Activated naive CD4-positive, alpha-beta T cell treated with anti-CD3 and anti-CD28 coated beads, Interleukin-2, amount 50 U/mL, for 24 hours (primary cell): ENCODE results near the gene CDO1.
A peak's percentile ranks its signal among the peaks of the same experiment; 100 is the strongest.

Source experiments
- H3K27ac Mint-ChIP-seq: one replicate; pipeline ENCODE4 v1.8.0; 2021; ENCODE audit warnings: mild to moderate bottlenecking, mixed read lengths
- H3K27me3 Mint-ChIP-seq: one replicate; pipeline ENCODE4 v1.8.0; 2021; ENCODE audit warnings: mixed read lengths
- H3K36me3 Mint-ChIP-seq: one replicate; pipeline ENCODE4 v1.8.0; 2021; ENCODE audit warnings: mixed read lengths
- H3K4me1 Mint-ChIP-seq: one replicate; pipeline ENCODE4 v1.8.0; 2021; ENCODE audit warnings: mixed read lengths
- H3K4me3 Mint-ChIP-seq: one replicate; pipeline ENCODE4 v1.8.0; 2021; ENCODE audit warnings: mild to moderate bottlenecking, mixed read lengths
- H3K9me3 Mint-ChIP-seq: one replicate; pipeline ENCODE4 v1.8.0; 2021; ENCODE audit warnings: mixed read lengths

Gene CDO1

DNA sequence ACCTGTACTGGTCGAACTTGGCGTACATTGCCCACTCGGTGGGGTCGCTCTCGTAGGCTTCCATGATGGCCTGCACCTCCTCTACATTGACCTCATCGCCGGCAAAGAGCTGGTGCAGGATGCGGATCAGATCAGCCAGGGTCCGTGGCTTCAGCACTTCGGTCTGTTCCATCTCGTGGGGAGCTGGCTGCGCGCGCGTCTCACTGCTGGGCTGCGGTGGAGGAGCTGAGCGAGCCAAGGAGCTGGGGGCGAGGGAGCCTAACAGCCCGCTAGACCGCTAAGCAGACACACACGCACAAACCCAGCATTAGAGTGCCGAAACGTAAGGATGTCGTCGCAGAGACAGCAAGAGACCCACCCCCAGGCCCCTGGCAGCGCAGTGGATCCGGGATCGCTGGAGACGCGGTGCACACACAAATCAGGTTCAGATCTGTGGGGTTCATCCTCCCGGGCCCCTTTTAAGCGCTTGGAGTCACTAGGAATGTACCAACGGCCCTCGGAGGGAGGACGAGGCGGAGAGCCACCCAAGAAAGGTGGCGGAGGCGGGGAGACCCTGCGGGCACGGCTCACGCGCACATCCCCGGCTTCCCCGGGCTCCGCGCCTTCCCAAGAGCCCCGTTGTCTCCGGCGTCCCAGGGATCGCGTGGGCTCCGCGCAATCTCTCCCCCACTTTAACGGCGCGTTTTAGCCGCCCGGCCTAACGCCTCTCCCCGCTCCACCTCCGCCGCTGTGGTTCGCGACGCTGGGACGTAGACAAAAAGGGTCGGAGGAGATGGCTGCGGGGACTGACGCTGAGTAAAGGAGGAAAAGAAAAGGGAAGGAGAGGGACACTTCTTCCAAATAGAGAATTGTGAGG is at the start of gene CDO1:
Gene CDO1, minus strand, starts transcription at position 434 of the 856 bp plus-strand sequence. Its CDS starts 262 bp downstream, at position 172.
- Mint-ChIP-seq H3K27ac (no peak within 1 kb of the TSS), H3K27me3 (peaks cover 59% of the 10 kb centered on the region), H3K4me3 (peak within 1 kb of the TSS; percentile 83), H3K9me3 (no peaks in the 10 kb centered on the region), H3K4me1 (peaks cover 12% of the 10 kb centered on the region), H3K36me3 (no peaks in the 10 kb centered on the region)

DNA sequence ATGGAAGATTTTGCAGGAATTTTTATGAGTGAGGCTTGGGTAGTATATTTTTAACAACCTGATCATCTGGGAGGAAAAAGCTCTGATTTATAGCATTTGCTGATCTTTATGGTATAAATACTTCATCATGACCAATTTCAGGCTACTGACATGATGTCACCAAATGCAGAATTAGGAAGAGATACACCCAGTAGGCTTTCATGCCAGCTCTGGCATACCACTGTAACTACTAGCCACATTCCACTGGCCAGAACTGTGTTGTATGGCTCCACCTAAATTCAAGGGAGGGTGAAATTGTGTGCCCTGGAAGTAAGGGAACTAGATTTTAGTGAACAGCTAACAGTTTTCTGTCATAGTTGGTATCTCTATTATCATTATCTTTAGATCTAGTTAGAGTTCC is 42.9 kb upstream of the CDO1 start:
- Mint-ChIP-seq H3K4me3 (no peak overlapping the region), H3K27ac (no peak overlapping the region), H3K36me3 (peaks cover 6% of the 10 kb centered on the region), H3K27me3 (no peaks in the 10 kb centered on the region), H3K9me3 (no peaks in the 10 kb centered on the region), H3K4me1 (peaks cover 45% of the 10 kb centered on the region)

DNA sequence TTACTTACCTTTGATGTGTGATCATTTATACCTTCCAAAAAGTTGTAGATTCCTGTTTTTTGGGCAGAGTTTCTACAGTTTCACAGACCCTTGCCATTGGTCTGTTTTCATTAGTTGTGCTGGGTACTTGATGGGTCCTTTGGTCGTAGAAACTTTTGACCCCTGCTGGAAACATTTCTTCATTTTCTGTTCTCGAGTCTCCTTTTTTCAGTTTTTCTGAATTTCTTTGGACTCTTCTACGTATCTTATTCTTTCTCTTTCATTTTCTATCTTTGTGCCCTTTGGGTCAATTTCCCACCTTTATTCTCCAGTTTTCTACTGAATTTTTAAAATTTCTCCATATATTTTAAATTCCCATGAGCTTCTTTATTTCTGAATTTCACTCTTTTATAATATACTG is 41.9 kb upstream of the CDO1 start:
- H3K36me3 Mint-ChIP-seq: peaks cover 13% of the 10 kb centered on the region
- no peak overlapping the region for H3K4me3 Mint-ChIP-seq
- H3K27me3 Mint-ChIP-seq: no peaks in the 10 kb centered on the region
- peaks cover under 1% of the 10 kb centered on the region for H3K9me3 Mint-ChIP-seq
- H3K4me1 Mint-ChIP-seq: peaks cover 38% of the 10 kb centered on the region
- no peak overlapping the region for H3K27ac Mint-ChIP-seq

DNA sequence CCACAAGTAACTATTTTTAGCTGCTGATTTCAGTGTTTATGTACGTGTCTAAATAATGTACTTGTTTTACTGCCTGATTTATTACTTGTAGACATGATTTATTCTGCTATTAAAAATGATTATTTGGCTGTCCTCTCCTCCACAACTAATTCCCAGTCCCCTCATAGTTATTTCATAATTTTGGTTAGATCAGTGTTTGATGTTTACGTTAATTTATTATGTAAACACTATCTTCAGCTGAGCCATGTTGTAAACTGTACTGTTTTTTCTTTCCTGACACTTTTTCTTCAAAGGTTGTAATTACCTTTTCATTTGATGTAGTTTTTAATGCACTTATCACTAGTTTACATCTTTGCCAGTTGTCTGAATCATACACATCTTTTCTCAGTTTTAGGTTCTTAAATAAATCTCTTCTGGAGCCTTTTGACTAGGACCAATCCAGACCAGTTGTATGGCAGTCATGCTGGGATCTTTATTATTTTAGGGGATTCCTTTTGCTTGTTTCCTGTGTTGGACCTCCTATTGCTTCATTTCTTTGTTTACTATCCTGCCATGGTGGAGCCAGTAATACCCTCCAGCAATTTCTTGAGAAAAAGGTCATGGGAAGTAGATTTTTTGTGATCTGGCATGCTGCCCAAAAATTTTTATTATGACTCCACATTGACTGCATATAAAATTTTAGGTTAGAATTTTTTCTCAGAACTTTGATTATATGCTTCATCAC is 41.3 kb upstream of the CDO1 start:
- no peak overlapping the region for H3K4me3 Mint-ChIP-seq
- H3K36me3 Mint-ChIP-seq: peaks cover 16% of the 10 kb centered on the region
- peaks cover 40% of the 10 kb centered on the region for H3K4me1 Mint-ChIP-seq
- peaks cover 5% of the 10 kb centered on the region for H3K9me3 Mint-ChIP-seq
- no peaks in the 10 kb centered on the region for H3K27me3 Mint-ChIP-seq
- no peak overlapping the region for H3K27ac Mint-ChIP-seq

DNA sequence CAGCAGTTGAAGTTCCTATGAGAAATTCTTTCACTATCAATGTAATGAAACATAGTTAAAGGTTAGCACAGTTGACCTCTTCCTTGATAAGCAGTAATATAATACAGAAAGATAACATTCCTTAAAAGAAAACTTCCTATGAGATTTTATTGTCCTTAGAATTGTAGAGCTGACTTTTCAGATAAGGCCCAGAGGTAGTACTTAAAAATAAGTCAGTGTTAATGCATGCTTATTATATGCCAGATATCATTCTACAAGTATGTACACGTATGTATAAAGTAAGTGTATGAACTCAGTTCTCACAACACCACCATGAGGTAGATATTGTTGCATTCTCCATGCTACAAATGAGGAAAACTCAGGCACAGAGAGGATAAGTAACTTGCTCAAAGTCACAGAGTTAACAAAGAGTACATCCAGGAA is 40.6 kb upstream of the CDO1 start:
- no peak overlapping the region for H3K4me3 Mint-ChIP-seq
- H3K27ac Mint-ChIP-seq: no peak overlapping the region
- peaks cover 16% of the 10 kb centered on the region for H3K36me3 Mint-ChIP-seq
- no peaks in the 10 kb centered on the region for H3K27me3 Mint-ChIP-seq
- peaks cover 40% of the 10 kb centered on the region for H3K4me1 Mint-ChIP-seq
- H3K9me3 Mint-ChIP-seq: peaks cover 5% of the 10 kb centered on the region

DNA sequence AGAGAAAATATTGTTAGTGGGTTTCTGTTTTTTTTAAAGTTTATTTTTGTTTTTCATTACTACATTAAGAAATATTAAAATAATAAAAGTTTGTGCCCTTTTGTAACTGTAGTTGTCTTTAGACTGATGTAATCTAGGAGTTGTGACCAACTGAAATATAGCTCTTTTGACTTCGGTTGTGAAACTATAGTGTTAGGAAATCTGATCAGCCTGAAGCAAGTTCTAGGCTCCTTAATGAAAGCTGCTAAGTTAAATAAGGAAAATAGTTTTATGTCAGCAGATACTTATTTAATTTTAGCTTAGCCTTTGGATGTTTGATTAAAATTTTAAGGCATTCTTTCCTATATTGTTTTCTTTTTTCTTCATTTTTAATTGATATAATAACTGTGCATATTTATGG is 39.5 kb upstream of the CDO1 start:
- Mint-ChIP-seq H3K9me3 (peaks cover 5% of the 10 kb centered on the region), H3K4me1 (peaks cover 45% of the 10 kb centered on the region), H3K27ac (no peak overlapping the region), H3K4me3 (no peak overlapping the region), H3K27me3 (no peaks in the 10 kb centered on the region), H3K36me3 (peaks cover 15% of the 10 kb centered on the region)

DNA sequence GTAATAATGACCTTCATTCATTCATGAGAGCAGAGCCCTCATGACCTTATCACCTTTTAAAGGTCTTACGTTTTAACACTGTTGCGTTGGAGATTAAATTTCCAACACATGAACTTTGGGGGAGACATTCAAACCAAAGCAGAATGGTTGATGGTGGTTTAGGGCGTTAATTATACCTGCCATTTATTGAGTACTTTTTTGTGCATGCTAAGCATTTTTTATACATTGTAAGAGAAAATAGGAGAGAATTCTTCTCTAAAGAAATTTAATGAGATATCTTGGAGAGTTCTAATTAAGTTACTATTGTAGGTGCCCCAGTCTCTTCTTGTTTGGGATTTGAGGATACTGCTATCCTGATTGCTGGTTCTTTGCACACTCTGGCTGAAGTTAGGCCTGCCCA is 37.7 kb upstream of the CDO1 start:
- peaks cover 58% of the 10 kb centered on the region for H3K4me1 Mint-ChIP-seq
- H3K27me3 Mint-ChIP-seq: no peaks in the 10 kb centered on the region
- H3K9me3 Mint-ChIP-seq: peaks cover 5% of the 10 kb centered on the region
- H3K36me3 Mint-ChIP-seq: peaks cover 15% of the 10 kb centered on the region
- H3K27ac Mint-ChIP-seq: no peak overlapping the region
- H3K4me3 Mint-ChIP-seq: no peak overlapping the region

DNA sequence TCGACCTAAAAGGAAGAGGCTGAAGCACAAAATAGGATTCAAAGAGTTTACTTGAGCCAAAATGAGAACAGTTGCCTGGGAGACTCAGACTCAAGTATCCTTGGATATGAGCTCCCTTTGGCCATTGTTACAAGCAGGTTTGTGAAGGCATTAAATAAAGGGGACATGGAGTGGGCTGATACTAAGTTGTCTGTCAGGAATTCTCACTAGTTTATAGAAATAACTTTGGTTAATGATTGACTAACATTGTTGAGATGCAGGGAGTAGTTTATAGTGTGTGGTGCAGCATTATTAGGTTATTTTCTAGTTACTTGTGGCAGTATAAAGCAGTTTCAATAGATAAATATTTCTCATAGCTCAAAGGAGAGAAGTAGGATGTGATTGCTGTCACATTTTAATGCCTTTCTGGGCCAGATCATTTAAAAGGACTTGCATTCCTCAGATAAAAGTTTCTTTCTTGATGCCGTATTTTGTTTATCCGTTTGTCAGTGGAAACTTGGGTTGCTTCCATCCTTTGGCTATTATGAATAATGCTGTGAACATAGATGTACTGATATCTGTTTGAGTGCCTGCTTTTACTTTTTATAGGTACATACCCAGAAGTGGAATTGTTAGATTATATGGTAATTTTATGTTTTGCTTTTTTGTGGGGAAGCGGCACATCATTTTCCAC is 34.4 kb upstream of the CDO1 start:
- Mint-ChIP-seq H3K4me3 (no peak overlapping the region), H3K4me1 (peaks cover 43% of the 10 kb centered on the region), H3K27me3 (no peaks in the 10 kb centered on the region), H3K9me3 (peaks cover 5% of the 10 kb centered on the region), H3K36me3 (peaks cover 15% of the 10 kb centered on the region), H3K27ac (no peak overlapping the region)

DNA sequence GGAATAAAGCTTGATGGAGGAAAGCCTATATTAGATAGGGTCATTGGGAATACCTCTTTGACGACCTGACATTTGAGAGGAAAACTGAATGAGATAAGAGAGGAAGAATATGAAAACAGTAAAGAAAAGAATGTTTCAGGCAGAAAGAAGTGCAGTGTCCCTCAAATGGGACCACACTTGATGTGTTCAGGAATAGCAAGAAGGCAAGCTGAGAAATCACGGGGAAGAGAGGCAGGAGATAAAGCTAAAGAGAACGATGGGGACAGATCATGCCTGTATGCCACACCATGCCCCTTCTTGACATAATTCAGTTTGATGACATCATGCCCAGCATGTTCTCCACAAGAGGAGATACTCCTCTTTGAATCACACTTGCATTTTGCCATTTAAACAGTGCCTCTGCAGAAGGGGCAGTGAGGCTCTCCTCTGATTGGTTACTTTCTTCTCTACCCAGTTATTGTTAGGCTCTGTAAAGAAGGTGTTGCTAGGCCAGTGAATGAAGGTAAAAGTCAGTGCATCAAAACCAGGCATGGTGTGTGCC is 32.9 kb upstream of the CDO1 start:
- no peak overlapping the region for H3K4me3 Mint-ChIP-seq

DNA sequence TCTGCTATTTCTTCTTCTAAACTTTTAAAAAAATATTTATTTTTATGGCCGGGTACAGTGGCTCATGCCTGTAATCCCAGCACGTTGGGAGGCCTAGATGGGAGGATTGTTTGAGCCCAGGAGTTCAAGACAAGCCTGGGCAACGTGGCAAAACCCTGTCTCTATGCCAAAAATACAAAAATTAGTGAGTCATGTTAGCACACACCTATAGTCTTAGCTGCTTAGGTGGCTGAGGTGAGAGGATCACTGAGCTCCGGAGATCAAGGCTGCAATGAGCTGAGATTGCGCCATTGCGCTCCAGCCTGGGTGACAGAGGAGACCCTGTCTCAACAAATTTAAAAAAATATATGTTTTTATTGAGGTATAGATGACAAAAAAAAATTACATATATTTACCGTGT is 30.8 kb upstream of the CDO1 start:
- H3K36me3 Mint-ChIP-seq: no peaks in the 10 kb centered on the region
- H3K4me1 Mint-ChIP-seq: peaks cover 60% of the 10 kb centered on the region
- no peaks in the 10 kb centered on the region for H3K9me3 Mint-ChIP-seq
- no peak overlapping the region for H3K27ac Mint-ChIP-seq
- no peaks in the 10 kb centered on the region for H3K27me3 Mint-ChIP-seq
- no peak overlapping the region for H3K4me3 Mint-ChIP-seq

More for the DNA sequence above, 32.9 kb upstream of the CDO1 start:
- no peak overlapping the region for H3K27ac Mint-ChIP-seq
- peaks cover 11% of the 10 kb centered on the region for H3K36me3 Mint-ChIP-seq
- H3K4me1 Mint-ChIP-seq: peaks cover 45% of the 10 kb centered on the region
- no peaks in the 10 kb centered on the region for H3K27me3 Mint-ChIP-seq
- peaks cover 5% of the 10 kb centered on the region for H3K9me3 Mint-ChIP-seq

DNA sequence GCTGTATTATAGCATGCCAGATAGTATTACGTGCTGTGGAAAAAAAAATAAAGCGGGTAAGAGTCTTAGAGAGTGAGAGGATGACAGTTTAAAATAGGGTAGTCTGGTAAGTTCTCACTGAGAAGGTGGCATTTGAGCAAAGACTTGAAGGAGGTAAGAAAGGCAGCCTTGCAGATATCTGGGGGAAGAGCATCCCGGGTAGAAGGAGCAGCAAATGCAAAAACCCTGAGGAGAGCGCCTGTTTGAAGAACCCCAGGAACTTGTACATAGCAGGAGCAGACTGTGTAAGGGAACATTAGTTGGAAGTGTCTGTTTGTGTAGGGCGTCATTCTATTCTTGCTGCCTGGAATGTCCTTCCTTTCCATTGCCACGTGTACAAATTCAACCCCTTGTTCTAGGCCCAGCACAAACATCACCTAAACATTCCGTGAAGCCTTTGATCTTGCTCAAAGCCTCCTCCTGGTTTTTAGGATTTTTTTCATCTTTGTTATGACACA is 27.9 kb upstream of the CDO1 start:
- Mint-ChIP-seq H3K9me3 (no peaks in the 10 kb centered on the region), H3K27me3 (no peaks in the 10 kb centered on the region), H3K36me3 (no peaks in the 10 kb centered on the region), H3K27ac (no peak overlapping the region), H3K4me3 (peak overlapping the region; percentile 31), H3K4me1 (peaks cover 51% of the 10 kb centered on the region)

DNA sequence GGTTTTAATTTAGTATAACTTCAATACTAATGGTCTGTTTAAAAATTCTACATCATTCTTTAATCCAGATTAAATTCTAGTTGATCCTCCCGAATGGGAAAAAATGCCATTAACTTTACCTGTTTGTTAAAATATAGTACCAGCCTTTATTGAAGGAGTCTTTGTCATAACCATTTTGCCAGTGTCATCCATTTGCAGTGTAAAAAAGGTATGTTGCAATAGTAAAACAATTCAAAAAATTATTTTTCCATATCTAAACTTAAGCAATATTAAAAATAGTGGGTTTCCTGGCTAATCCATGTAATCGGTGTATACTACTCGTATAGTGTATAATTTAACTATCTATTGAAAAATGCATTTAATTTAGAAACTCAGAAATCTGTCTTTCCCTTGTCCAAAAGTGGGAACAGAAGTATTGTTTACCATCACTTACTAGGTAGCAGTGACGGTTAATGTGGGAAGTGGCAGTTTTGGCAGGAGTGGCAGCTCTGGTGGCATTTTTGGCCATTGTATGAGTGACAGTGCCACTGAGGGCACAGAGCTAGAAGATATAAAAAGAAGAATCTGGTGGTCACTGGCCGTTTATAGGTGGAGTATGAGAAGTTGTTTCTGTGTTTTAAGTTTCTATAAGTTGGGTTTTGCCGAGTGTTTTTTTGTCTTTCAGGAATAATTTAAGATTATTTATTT is 27.1 kb upstream of the CDO1 start:
- H3K4me3 Mint-ChIP-seq: peak overlapping the region; percentile 98

DNA sequence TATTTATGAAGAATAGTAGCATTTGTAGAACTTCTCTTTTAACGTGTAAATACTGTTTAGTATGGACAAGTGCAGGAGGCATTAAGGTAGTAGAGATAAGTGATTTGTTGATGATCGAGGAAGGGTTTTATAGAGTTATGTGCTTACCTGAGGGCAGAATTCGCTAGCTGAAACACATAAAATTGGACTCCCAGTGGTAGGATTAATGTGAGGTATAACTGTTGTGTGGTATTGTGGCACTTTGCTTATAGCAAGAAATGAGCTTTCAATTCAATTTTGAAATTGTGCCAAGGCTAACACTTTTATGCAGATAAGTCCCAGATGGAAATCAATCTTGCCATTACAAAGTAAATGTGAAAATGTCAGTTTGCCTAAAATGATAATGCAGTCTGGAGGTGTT is 26.5 kb upstream of the CDO1 start:
- H3K27ac Mint-ChIP-seq: peak overlapping the region; percentile 93
- H3K27me3 Mint-ChIP-seq: no peaks in the 10 kb centered on the region
- no peaks in the 10 kb centered on the region for H3K9me3 Mint-ChIP-seq
- H3K4me3 Mint-ChIP-seq: peak overlapping the region; percentile 98
- H3K4me1 Mint-ChIP-seq: peaks cover 53% of the 10 kb centered on the region
- H3K36me3 Mint-ChIP-seq: no peaks in the 10 kb centered on the region

More for the DNA sequence above, 27.1 kb upstream of the CDO1 start:
- Mint-ChIP-seq H3K9me3 (no peaks in the 10 kb centered on the region), H3K27ac (no peak overlapping the region), H3K27me3 (no peaks in the 10 kb centered on the region), H3K36me3 (no peaks in the 10 kb centered on the region), H3K4me1 (peaks cover 53% of the 10 kb centered on the region)

DNA sequence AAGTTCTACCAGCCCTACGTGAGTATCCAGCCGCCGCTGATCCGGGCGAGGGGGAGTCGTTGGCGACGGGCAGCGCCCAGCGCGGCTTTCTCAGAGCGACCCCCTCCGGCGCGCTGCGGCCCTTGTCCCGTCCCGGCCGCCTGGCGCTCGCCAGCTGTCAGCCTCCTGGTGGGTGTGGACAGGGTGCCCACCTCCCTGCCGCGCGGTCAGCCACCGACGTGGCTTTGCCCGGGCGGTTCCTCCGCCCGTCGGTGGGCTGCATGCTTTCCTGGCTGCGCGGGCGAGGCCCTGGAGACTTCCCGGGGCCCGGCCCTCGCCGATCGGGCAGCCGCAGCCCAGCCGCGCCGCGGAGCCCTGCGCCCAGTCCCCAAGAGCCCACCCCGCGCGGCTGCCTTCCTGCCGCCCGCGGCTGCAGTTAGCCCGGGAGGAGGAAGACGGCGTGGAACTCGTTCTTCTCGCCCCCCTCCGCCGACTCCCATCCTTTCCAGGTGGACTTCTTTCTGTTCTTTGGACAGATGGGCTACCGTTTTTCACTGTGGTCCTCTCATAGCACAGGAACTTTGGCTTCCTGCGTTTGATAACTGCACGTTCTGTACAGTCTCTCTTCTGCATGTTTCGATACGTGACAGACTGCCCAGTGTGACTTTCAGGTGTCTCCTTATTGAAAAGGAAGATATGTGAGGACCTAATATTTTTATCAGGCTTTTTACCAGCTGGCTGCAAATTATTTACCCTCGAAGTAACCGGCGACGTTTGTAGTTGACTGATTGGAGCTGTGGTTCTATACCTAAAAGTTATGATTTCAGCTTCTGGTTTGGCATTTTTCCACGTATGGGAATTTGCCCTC is 25.9 kb upstream of the CDO1 start:
- Mint-ChIP-seq H3K4me3 (peak overlapping the region; percentile 98), H3K27me3 (no peaks in the 10 kb centered on the region), H3K4me1 (peaks cover 58% of the 10 kb centered on the region), H3K9me3 (no peaks in the 10 kb centered on the region), H3K27ac (peak overlapping the region; percentile 93), H3K36me3 (peaks cover 4% of the 10 kb centered on the region)
